ENCODE measurements around the gene CUTA. TPM values are rescaled to one million over a fixed set of nuclear protein-coding genes. Genes with fewer than 3 reads are reported as not detected.
"Not testable (repeated sequence)": the region's sequence is repeated elsewhere in the genome, so short reads cannot be mapped to it uniquely, and the experiment has no call there.

The CUTA gene
- polyA plus RNA-seq, 3 donors from 2014 or later, result 367 to 404 (median 404) TPM

GRCh38 chr6:33414592-33415271, 3.2 kb downstream of the CUTA start:
- peaks cover 0 to 27% (median 3%) of the 10 kb centered on the region in 3 donors for H3K36me3 Mint-ChIP-seq

GRCh38 chr6:33413241-33414120, 4.4 kb downstream of the CUTA start:
- H3K27ac Mint-ChIP-seq, result peak overlapping the region; percentile 70 to 91 (median 82)
- H3K4me1 Mint-ChIP-seq, result peaks cover 68 to 77% of the 10 kb centered on the region in 2 donors
- peaks cover 0 to 27% (median 3%) of the 10 kb centered on the region in 3 donors for H3K36me3 Mint-ChIP-seq
- no peaks in the 10 kb centered on the region for H3K9me3 Mint-ChIP-seq
- H3K4me3 Mint-ChIP-seq, result peak overlapping the region in 4 of 5 donors; percentile 41 to 91 (median 65)
- no peak for DNase-seq
- peaks cover 15 to 41% (median 28%) of the 10 kb centered on the region in 3 donors for H3K27me3 Mint-ChIP-seq (ENCODE audit: low read depth in 3 of 3)

More at GRCh38 chr6:33414592-33415271, 3.2 kb downstream of the CUTA start:
- H3K4me3 Mint-ChIP-seq, result peak overlapping the region in 2 of 5 donors; percentile 33 to 47
- DNase-seq, result no peak
- peak overlapping the region; percentile 26 to 100 (median 86) for H3K27ac Mint-ChIP-seq
- H3K9me3 Mint-ChIP-seq, result no peaks in the 10 kb centered on the region
- H3K4me1 Mint-ChIP-seq, result peaks cover 74 to 83% of the 10 kb centered on the region in 2 donors
- peaks cover 14 to 43% (median 28%) of the 10 kb centered on the region in 3 donors for H3K27me3 Mint-ChIP-seq (ENCODE audit: low read depth in 3 of 3)

GRCh38 chr6:33412140-33413009, 5.5 kb downstream of the CUTA start:
- H3K36me3 Mint-ChIP-seq, result peaks cover 0 to 27% (median 3%) of the 10 kb centered on the region in 3 donors
- DNase-seq, result no peak

GRCh38 chr6:33411632-33412005, 6.3 kb downstream of the CUTA start:
- H3K27ac Mint-ChIP-seq, result peak overlapping the region; percentile 89 to 99 (median 92)
- no peaks in the 10 kb centered on the region for H3K9me3 Mint-ChIP-seq
- H3K4me3 Mint-ChIP-seq, result peak overlapping the region; percentile 82 to 95 (median 87)
- peaks cover 7 to 26% (median 12%) of the 10 kb centered on the region in 3 donors for H3K27me3 Mint-ChIP-seq (ENCODE audit: low read depth in 3 of 3)
- peaks cover 49 to 59% of the 10 kb centered on the region in 2 donors for H3K4me1 Mint-ChIP-seq
- DNase-seq, result no peak
- H3K36me3 Mint-ChIP-seq, result peaks cover 0 to 27% (median 3%) of the 10 kb centered on the region in 3 donors

More at GRCh38 chr6:33412140-33413009, 5.5 kb downstream of the CUTA start:
- Mint-ChIP-seq H3K27me3 (ENCODE audit: low read depth in 3 of 3) (peaks cover 7 to 30% (median 17%) of the 10 kb centered on the region in 3 donors), H3K27ac (peak overlapping the region; percentile 81 to 99 (median 90)), H3K9me3 (no peaks in the 10 kb centered on the region), H3K4me1 (peaks cover 57 to 66% of the 10 kb centered on the region in 2 donors), H3K4me3 (peak overlapping the region; percentile 61 to 95 (median 87))

GRCh38 chr6:33410711-33411631, 6.9 kb downstream of the CUTA start, which contains the start of gene PHF1:
Gene PHF1, plus strand, starts transcription at chr6:33411014. Its CDS starts 1,250 bp downstream, at chr6:33412264.
- peaks cover 7 to 22% (median 12%) of the 10 kb centered on the region in 3 donors for H3K27me3 Mint-ChIP-seq (ENCODE audit: low read depth in 3 of 3)
- H3K27ac Mint-ChIP-seq, result peak within 1 kb of the TSS; percentile 97 to 99 (median 98)
- peak within 1 kb of the TSS; percentile 85 to 95 (median 91) for H3K4me3 Mint-ChIP-seq
- peak in 2 of 3 donors; percentile 92 to 94 for DNase-seq
- H3K36me3 Mint-ChIP-seq, result peaks cover 0 to 27% (median 3%) of the 10 kb centered on the region in 3 donors
- H3K9me3 Mint-ChIP-seq, result no peaks in the 10 kb centered on the region
- peaks cover 43 to 53% of the 10 kb centered on the region in 2 donors for H3K4me1 Mint-ChIP-seq

- H3K27me3 Mint-ChIP-seq (ENCODE audit: low read depth in 3 of 3), result peaks cover 7 to 22% (median 12%) of the 10 kb centered on the region in 3 donors
- peak; percentile 98 to 99 (median 98) for DNase-seq
- H3K4me1 Mint-ChIP-seq, result peaks cover 43 to 53% of the 10 kb centered on the region in 2 donors
- H3K36me3 Mint-ChIP-seq, result peaks cover 0 to 20% (median 3%) of the 10 kb centered on the region in 3 donors
- H3K9me3 Mint-ChIP-seq, result no peaks in the 10 kb centered on the region
- peak overlapping the region; percentile 85 to 95 (median 91) for H3K4me3 Mint-ChIP-seq
- peak overlapping the region; percentile 97 to 99 (median 98) for H3K27ac Mint-ChIP-seq
These were observed 7.7 kb downstream of the CUTA start for GRCh38 chr6:33410050-33410710.

GRCh38 chr6:33407132-33407718, 10.7 kb downstream of the CUTA start:
- DNase-seq, result no peak
- Mint-ChIP-seq H3K27ac (peak overlapping the region in 5 of 6 donors; percentile 23 to 99 (median 66)), H3K36me3 (no peaks in the 10 kb centered on the region), H3K4me3 (no peak overlapping the region), H3K27me3 (ENCODE audit: low read depth in 3 of 3) (peaks cover 5 to 16% (median 12%) of the 10 kb centered on the region in 3 donors), H3K9me3 (no peaks in the 10 kb centered on the region), H3K4me1 (peaks cover 23 to 30% of the 10 kb centered on the region in 2 donors)

GRCh38 chr6:33406126-33406525, 11.8 kb downstream of the CUTA start:
- Mint-ChIP-seq H3K27me3 (ENCODE audit: low read depth in 3 of 3) (peaks cover 8 to 12% (median 9%) of the 10 kb centered on the region in 3 donors), H3K9me3 (no peaks in the 10 kb centered on the region), H3K4me1 (peaks cover 16 to 21% of the 10 kb centered on the region in 2 donors), H3K27ac (peak overlapping the region in 3 of 6 donors; percentile 59 to 88 (median 82)), H3K36me3 (no peaks in the 10 kb centered on the region), H3K4me3 (no peak overlapping the region)
- no peak for DNase-seq

- H3K4me3 Mint-ChIP-seq, result peak overlapping the region in 3 of 5 donors; percentile 4 to 78 (median 63)
- peaks cover 6 to 9% (median 9%) of the 10 kb centered on the region in 3 donors for H3K27me3 Mint-ChIP-seq (ENCODE audit: low read depth in 3 of 3)
- H3K36me3 Mint-ChIP-seq, result no peaks in the 10 kb centered on the region
- no peaks in the 10 kb centered on the region for H3K9me3 Mint-ChIP-seq
- DNase-seq, result peak in 1 of 3 donors; percentile 39
- H3K27ac Mint-ChIP-seq, result peak overlapping the region in 5 of 6 donors; percentile 59 to 88 (median 60)
- peaks cover 16 to 21% of the 10 kb centered on the region in 2 donors for H3K4me1 Mint-ChIP-seq
These were observed 12.4 kb downstream of the CUTA start for GRCh38 chr6:33405386-33405940.

- Mint-ChIP-seq H3K27ac (peak overlapping the region in 3 of 6 donors; percentile 2 to 59 (median 18)), H3K9me3 (no peaks in the 10 kb centered on the region)
These were observed 13.0 kb downstream of the CUTA start for GRCh38 chr6:33404884-33405283.

GRCh38 chr6:33399881-33400280, 18.0 kb downstream of the CUTA start:
- not testable (repeated sequence) for H3K4me3 Mint-ChIP-seq; H3K4me1 Mint-ChIP-seq; H3K9me3 Mint-ChIP-seq; H3K36me3 Mint-ChIP-seq; H3K27me3 Mint-ChIP-seq (ENCODE audit: low read depth in 3 of 3); DNase-seq
- H3K27ac Mint-ChIP-seq, result peak overlapping the region in 1 of 6 donors; percentile 23

More at GRCh38 chr6:33404884-33405283, 13.0 kb downstream of the CUTA start:
- H3K27me3 Mint-ChIP-seq (ENCODE audit: low read depth in 3 of 3), result peaks cover 5 to 6% (median 5%) of the 10 kb centered on the region in 3 donors
- H3K4me3 Mint-ChIP-seq, result no peak overlapping the region
- H3K36me3 Mint-ChIP-seq, result no peaks in the 10 kb centered on the region
- DNase-seq, result no peak
- H3K4me1 Mint-ChIP-seq, result peaks cover 14 to 18% of the 10 kb centered on the region in 2 donors

All from immature natural killer cell (primary cell).